CD4-positive, alpha-beta T cell treated with Interferon gamma for 1 hour (primary cell): ENCODE data around the gene KDM8.

Experiments
- DNase-seq: peaks from one replicate; pipeline ENCODE4 v3.0.0-alpha.2; 2020

KDM8 gene

GRCh38 chr16:27232061-27232900 is 29.0 kb downstream of the KDM8 start:
- DNase-seq, result peak; percentile 44

- DNase-seq, result no peak
Measured at GRCh38 chr16:27232901-27233625, 29.7 kb downstream of the KDM8 start.

GRCh38 chr16:27233731-27234130 is 30.4 kb downstream of the KDM8 start:
- DNase-seq, result no peak

DNA sequence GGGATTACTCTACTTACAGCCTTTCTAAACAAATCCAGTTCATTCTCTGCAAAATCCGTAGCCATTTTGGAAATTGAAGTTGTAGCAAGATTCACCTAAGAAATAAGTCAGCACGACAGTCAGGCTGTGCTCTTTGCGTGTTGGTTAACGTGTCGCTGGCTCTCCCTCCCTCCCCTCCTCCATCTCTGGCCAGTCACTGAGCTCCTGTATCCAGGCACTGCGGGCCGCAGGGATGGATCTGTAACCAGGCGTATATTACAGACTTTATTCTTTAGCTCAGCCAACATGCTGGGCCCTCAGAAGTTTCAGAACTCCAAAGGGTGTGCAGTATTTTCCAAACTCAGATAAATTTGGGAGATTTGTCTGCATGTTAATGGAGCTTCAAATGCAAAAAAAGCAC is 30.8 kb downstream of the KDM8 start:
- DNase-seq, result no peak

DNA sequence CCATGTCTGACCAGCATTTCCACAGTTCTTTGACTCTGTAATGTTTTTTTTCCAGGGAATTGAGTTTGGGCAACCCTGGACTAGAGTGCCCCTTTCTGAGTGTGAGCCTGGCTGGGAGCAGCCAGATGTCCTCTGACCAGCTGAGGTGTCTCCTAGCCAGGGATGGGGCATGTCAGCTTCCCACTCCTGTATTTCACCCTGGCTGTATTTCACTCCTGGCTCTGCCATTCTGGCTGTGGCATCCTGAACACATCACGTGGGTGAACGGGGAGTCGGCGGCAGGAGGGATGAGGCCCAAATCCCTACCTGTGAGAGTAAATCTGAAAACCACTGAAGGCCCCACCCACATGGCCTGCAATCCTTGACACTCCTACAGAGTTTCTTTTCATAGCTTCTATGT is 31.3 kb downstream of the KDM8 start:
- no peak for DNase-seq

GRCh38 chr16:27235055-27235937 is 32.0 kb downstream of the KDM8 start:
- peak; percentile 87 for DNase-seq

DNA sequence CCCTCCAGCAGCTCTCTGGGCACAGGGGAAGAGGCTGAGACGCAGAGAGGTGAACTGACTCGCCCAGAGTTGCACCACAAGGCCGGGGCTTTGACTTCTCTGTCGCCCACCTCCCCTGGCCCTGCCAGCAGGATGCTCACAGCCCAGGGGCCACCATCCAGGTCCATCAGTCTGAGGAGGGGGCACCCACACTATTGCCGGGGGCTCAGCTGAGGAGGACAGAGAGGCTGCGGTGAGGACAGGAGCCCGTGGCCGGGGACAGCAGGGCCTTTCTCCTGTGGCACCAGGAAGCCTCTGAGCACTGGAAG is 32.6 kb downstream of the KDM8 start:
- DNase-seq, result no peak

DNA sequence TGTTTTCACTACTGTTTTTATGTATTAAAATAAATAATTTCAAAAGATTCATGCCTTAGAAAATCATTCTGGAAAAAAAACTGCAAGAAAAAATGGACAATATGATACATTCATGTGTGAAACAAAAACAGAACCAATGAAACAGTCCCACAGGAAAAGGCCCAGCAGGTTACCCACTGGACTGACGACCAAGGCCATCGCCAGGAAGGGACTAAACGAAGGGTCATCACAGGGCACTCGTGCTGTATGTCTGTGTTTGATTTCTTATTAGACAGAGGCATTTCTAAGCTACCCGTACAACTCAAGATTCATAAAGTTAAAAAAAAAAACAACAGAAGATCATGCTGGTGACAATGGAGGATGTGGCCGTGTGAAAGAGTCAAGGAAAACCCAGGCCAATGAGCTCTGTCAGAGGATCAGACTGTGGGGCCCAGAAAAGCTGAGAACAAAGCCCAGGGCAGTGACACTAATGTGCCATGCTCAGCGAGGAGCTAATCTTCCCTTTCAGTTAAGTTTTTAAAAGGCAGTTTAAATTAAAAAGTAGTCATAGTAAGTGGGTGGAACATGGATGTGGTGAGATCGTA is 33.4 kb downstream of the KDM8 start:
- DNase-seq, result no peak

DNA sequence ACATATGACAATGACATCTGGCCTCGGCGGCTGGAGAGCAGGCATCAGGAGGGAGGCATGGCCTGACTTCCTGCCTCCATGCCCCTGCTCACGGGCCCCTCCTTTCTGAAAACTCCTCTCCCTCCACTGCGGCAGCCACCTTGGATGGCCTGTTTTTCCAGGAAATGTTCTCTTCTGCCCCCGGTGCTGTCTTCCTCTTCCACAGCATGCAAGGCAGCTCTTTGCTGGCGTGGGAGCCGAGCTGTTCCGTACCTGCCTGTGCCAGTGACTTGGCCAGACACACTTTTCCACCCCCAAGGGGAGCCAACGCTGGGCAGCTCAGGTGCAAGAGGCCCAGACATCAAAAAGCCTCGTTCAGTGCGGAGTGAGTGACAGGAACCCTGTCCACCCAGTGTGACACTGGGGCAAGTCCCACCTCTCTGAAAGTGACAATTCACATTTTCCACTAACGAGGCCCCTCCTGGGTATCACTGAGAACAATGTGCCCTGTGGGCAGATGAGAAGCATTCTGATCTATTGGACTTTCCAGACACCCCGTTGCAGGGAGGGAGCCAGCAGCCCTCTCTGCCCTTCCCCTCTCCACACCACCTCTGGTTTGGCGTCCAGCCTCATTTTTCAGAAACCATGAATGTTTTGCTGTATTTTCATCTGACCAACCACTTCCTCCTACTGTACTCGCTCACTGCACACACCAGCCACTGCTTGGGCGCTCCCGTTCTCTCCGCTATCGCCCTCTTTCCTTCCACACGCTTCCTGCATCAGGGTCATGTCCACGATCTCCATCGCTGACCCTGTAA is 34.1 kb downstream of the KDM8 start:
- peak; percentile 61 for DNase-seq

DNA sequence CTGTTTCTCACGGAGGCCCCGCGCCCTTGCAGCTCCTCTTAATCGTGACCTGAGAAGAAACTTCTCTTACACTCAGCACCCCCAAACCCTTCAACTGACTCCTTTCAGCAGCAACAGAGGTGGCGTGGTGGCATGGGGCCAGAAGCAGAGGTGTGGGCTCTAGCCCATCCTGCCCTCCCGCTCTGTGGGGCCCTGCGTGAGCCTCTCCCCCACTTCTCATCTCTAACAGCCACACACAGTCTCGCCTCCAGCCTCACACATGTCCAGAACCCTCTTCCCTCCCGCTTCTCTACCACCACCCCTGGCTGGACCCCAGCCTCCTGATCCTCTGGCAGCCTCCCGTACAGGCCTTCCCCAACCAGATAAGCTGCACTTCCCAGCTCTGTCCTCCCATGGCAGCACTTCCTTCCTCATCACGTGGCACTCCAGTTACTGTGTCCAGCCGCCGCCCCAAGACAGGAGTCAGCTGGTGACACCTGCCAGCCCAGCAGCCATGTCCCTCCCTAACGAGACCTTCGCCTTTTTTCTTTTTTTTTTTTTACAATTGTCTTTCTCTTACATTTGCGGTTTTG is 34.8 kb downstream of the KDM8 start:
- peak; percentile 23 for DNase-seq

- no peak for DNase-seq
Measured at GRCh38 chr16:27238591-27238990, 35.3 kb downstream of the KDM8 start.

- no peak for DNase-seq
Measured at GRCh38 chr16:27239026-27239425, 35.7 kb downstream of the KDM8 start.

GRCh38 chr16:27239906-27240655 is 36.8 kb downstream of the KDM8 start:
- no peak for DNase-seq

GRCh38 chr16:27240948-27241531 is 37.7 kb downstream of the KDM8 start:
- DNase-seq, result no peak

DNA sequence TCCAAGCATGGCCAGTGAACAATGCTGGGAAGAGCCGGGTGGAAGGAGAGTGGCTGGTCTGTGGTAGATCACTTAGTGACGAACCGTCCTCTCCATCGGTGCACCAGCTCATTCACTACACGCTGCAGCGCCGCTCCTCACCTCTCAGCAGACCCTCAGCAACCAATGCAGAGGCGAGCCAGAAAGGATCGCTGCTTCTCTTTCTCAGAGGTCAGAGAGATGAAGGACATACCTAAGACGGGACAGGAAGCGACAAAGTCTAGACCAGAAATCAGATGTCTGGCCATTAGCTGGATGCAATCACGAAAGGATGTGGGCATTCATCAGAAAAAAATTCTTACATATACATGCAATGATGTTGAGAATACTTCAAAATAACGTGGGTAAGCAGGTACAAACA is 38.3 kb downstream of the KDM8 start:
- DNase-seq, result no peak

- no peak for DNase-seq
Measured at GRCh38 chr16:27242398-27242797, 39.1 kb downstream of the KDM8 start.

DNA sequence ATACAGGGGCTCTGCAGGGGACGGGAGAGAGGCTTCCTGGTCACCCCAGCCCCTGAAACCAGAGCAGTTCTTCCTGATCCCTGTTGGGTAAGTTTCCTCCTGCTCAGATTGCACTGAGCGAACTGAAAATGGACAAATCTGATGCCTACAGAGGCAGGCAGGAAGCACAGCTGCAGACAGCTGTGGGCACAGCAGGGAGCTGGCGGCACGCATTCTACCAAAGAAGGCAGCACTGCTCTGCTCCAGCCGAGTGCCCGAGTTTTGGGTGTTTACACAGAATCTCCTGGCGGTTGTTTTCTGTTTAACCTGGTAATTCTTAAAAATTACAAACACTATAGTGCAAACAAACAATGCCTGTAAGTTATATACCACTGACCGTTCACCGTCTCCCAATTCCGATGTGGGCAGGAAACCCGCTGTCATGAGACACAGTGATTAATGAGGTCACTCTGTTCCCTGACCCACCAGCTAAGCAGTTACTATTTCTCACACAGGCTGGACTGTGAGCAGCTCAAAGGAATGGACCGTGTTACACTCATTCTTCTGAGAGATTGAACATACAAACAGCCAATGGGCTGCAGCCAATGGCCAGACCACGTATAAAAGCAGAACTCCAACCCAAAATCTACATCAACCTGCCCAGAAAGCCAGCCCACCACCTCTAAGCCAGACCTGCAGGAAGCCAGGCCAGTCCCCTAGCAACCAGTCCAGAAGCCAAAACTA is 39.7 kb downstream of the KDM8 start:
- peak; percentile 16 for DNase-seq

DNA sequence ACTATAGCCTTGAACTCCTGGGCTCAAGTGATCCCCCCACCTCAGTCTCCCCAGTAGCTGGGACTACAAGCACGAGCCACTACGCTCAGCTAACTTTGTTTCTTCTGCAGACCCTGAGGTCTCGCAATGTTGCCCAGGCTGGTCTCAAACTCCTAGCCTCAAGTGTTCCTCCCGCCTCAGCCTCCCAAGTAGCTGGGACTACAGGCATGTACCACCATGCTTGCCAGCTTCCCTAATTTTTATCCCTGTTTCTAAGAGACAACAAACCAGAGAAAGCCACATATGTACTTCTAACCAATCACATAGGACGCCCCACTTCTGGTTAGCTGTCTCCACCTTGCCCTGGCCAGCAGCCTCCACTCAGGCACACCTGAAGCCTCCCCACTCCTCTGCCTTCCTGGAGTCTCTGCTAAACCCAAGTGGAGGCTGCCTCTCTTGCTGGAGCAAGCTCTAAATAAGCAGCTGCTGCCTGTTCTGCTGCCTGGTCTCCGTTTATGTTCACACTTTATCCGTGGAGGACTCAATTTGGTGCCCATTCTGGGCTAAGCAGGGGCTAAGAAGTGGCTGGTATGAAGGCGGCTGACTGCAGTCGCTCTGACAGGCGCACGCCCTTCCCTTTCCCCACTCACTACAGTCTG is 40.5 kb downstream of the KDM8 start:
- no peak for DNase-seq

GRCh38 chr16:27244363-27244755 is 41.0 kb downstream of the KDM8 start:
- DNase-seq, result no peak
